ENCODE measurements around the gene PLB1.
"Not testable (repeated sequence)": the region's sequence is repeated elsewhere in the genome, so short reads cannot be mapped to it uniquely, and the experiment has no call there.

Gene PLB1

DNA sequence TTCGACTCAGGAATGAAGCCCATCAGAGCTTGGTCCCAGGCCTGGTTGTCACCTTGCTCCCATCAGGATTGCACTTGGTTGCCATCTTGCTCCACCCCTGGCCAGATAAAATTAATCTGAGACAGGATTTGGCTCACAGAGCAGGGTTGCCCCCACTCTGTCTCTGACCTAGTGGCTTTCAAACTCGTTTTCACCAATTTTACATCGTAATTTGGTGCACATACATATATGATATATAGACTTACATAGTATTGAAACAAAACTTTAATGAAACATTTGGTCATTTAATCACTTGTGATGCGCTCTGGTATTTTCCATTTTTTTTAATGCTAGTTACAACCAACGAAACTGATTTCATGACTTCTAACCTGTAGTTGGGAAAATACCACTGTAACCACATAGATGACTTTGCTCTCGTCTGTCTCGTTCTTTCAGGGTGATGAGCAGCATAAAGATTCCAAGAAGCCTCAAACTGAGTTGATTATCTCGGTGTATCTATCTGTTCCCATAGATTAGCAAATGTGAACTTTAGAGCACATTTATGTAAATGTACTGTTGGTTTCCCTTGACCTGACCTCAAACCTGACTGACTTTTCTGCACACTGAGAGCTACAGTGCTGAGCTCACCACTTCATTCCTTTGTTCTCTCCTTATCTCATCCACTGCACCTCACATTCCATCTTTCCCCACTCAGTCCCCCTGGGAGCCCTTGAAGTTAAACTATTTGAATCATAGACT, 30.5 kb upstream of the PLB1 start:
- DNase-seq: no peak

DNA sequence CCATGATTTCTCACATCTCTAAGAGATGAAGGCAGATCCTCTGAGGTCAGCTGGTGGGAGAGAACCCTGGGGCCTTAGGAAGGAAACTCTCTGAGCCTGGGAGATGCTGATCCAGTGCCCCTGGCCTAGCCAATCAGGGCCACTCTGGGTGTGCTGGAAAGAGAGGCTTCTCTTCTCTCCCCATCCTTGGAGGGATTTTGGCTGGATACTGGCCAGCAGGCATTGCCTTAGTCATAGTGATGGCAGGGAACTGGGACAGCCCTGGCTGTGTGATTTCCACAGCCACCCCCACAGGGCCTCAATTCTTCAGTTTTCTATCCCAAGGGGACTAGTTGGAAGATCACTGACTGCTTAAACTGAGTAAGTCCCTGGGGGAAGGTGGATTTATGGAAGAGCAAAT, 26.6 kb upstream of the PLB1 start:
- no peak for DNase-seq

DNA sequence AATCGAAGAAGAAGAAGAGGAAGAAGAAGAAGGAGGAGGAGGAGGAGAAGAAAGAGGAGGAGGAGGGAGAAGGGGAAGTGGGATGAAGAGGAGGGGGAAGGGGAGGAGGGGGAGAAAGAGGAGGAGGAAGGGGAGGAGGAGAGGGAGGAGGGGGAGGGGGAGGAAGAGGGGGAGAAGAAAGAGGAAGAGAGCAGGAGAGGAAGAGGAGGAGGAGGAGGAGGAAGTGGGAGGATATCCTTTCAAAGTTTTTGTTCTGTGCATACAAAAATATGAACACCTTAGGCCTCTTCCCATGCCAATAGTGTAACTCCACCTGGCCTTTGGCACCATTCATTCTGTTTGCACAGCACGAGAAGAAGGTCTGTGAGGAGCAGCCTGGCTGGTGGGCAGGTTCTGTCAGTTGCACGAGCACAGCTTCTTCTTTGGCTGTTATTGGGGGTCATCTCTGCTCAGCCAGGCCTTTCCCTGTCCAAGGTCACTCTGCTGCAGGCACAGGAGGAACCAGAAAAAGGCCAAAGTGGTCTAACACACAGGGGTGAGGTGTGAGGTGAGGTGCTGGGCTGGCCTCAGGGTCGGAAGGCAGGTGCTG, 25.8 kb upstream of the PLB1 start:
- no peak for DNase-seq

DNA sequence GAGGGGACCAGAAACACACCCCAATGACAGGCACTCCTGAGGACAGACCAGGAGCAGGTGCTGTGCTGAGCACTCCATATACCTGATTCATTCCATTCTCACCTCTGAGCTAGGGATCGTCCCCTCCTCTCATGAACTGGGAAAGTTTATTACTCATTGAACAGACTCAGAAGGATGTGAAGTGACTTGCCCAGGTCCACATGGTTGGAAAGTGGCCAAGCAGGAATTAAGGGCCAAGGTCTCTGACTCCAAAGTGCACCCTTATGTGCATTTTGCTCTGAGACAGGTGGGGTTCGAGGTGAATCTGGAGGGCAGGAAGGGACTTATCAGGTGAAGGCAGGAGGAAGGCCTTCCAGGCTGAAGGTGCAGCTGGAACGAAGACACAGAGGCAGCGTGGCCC, 25.1 kb upstream of the PLB1 start:
- DNase-seq: no peak

DNA sequence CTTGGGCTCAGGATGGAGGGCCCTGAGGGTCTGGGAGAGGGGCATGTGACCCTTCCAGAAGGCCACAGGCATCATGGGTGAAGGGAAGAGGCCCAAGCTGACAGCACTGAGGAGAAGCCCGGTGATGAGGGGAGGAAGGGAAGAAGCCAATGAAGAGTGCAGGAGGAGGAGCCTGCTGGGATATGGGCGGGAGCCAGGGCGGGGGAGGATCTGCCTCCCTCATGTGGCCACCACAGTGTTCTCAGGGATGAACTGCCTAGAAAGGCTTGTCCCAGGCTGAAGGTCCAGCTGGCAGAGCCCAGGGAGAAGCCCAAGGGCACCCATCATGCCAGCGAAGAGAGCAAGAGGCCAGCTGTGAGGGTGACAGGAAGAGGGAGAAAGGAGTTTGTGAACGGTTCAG, 24.6 kb upstream of the PLB1 start:
- peak; percentile 16 for DNase-seq

DNA sequence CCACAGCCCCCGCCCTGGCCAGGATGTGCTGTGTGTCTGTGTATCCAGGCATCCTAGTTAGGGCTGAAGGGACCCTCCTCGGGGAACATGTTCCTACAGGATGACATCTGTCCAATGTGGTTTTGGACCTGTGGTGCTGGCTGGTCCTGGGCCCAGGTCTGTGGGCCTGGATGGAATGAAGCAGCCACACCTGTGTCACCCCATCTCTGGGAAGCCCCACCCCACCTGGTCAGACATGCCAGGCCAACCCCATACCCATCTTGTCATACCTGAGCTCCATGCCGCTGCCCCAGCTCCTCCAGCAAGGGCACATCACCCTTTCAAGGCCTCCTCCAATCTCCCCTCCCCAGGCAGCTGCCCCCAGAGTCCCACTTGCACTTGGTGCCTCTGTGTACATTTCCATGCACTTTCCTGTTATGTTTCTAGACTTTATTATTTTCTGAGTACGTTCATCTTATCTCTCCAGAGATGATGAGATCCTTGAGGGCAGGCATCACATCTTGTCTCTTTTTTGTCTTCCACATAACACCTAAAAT, 24.1 kb upstream of the PLB1 start:
- no peak for DNase-seq

DNA sequence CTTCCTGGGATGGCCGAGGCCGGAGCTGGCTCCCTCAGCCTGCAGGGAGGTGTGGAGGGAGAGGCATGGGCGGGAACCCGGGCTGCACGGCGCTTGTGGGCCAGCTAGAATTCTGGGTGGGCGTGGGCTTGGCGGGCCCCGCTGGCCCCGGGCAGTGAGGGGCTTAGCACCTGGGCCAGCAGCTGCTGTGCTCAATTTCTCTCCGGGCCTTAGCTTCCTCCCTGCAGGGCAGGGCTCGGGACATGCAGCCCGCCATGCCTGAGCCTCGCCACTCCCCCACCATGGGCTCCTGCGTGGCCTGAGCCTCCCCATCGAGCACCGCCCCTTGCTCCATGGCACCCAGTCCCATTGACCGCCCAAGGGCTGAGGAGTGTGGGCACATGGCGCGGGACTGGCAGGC, 23.2 kb upstream of the PLB1 start:
- DNase-seq: not testable (repeated sequence)

DNA sequence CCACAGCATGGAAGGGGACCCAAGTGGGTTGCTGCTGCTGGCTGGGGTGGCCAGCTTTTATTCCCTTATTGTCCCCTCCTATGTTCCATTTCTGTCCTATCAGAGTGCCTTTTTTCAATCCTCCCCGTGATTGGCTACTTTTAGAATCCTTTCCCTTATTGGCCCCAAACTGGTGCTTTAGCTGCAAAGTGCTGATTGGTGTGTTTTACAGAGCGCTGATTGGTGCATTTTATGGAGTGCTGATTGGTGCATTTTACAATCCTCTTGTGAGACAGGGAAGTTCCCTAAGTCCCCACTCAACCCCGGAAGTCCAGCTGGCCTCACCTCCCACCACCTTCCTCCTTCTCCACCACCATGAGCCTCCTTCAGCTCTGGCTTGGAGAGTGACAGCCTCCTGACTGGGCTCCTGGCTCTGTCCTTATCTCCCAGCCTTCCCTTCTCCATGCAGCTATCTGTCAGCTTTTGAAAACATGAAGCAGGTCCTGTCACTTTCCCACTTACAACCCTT, 20.7 kb upstream of the PLB1 start:
- DNase-seq: no peak

DNA sequence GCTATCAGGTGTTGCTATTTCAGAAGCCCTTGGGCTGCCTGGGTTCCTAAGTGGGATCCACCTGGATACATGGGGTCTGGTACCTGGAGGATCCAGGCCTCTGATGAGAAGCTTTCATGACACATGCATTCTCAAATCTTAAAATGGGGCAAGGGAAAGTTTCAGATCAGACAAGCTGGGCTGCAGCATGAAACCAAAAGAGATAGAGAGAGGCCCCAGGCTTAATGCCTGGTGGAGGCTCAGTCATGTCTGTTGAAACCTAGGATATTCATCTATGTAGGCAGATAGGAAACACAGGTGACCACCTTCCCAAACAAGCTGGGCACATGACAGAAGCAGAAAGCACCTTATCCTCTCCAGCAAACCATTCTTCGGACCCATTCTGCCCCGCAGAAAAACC, 18.8 kb upstream of the PLB1 start:
- no peak for DNase-seq

DNA sequence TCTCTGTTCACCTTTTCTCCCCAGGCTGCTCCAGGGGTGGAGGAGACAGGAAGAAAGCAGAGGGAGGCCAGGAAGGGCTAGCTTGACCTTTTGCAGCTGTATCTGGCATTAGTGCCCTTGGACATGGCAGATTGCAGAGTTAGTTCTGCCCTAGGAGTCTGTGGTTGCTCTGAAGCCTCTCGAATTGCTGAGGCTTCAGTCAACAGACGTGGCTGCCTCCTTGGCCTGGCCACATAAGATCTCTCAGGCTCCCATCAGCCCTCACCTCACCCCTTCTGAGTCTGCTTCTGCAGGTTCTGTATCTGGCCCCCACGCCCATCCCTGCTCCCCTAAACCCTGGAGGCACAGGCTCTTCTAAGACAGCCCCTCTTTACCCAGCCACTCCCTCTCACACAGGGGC, 18.2 kb upstream of the PLB1 start:
- no peak for DNase-seq

DNA sequence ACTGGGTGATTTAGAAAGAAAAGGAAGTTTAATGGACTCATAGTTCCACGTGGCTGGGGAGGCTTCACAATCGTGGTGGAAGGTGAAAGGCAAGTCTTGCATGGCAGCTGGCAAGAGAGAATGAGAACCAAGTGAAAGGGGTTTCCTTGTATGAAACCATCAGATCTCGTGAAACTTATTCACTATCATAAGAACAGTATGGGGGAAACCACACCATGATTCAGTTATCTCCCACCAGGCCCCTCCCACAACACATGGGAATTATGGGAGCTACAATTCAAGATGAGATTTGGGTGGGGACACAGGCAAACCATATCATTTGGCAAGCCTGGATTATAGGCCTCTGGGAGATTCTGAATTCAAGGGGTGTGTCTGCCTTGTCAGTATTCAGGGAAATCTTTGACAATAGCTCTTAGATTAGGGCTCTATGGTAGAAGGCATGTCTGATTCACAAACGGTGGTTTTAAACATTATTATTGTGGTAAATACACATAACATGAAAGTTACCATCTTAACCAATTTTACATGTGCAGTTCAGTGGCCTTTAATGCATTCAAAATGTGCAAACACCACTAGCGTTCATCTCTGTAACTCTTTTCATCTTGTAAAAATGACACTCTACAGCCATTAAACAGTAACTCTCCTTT, 15.3 kb upstream of the PLB1 start:
- no peak for DNase-seq

DNA sequence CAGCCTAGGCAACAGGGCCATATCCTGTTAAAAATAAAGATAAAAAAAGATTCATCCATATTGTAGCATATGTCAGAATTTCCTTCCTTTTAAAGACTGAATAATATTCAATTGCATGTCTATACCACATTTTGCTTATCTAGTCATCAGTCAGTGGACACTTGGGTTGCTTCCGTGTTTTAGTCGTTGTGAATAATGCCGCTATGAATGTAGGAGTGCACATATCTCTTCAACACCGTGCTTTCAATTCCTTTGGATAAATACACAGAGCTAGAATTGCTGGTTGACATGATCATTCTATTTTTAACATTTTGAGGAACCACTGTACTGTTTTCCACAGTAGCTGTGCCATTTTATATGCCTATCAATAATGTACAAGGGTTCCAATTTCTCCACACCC, 14.0 kb upstream of the PLB1 start:
- no peak for DNase-seq

DNA sequence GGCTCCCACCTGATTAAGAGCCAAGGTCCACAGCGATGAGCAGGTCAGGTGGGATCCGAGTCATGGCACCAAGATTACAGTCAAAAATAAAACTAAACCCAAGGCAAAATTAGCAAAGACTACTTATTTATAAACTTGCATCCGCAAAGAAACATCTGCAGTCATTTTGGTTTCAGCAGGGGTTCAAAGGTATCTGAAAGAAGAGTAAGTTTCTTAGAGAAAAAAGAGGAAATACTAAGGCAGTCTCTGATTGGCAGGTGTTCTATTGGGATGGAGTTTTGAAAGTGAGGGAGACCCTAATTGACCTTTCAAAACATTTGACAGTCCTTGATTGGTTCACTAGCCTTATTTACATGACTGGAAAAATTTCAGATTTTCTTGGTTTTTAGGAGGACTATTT, 11.0 kb upstream of the PLB1 start:
- DNase-seq: no peak

DNA sequence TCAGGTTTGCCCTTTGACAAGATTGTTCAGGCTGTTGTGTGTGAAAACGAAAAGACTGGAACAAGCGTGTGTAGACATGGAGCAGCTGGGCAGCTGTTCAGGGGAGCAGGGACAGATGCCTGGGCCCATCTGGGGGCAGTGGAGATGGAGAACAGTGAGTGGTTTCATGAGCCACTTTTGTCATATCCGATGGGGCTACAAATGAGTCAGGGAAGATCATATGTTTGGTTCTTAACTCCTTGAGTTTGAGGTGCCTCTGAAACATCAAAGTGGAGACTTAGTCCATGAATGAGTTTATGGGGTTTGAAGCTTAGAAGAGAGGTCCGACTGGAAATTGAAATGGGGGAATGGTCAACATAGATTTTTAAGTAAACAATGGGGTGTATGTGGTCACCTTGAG, 9.3 kb upstream of the PLB1 start:
- no peak for DNase-seq

DNA sequence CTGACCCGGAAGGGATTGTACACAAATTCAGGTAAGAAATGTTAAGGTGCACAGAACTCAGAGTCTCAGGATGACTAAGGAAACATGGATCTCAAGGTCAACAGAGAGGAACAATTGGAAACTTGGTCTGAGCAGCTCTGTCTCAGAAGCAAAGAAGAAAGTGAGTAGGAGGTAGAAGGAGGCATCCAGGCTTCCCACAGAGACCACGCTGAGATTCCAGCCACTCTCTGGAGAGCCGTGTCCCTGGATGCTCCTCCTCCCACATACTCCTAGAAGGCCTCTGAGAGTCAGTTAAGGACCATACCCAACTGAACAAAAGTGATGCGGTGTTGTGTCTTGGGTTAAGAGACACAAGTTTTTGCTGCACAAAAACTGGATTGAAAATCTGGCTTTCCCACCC, 8.6 kb upstream of the PLB1 start:
- DNase-seq: no peak

DNA sequence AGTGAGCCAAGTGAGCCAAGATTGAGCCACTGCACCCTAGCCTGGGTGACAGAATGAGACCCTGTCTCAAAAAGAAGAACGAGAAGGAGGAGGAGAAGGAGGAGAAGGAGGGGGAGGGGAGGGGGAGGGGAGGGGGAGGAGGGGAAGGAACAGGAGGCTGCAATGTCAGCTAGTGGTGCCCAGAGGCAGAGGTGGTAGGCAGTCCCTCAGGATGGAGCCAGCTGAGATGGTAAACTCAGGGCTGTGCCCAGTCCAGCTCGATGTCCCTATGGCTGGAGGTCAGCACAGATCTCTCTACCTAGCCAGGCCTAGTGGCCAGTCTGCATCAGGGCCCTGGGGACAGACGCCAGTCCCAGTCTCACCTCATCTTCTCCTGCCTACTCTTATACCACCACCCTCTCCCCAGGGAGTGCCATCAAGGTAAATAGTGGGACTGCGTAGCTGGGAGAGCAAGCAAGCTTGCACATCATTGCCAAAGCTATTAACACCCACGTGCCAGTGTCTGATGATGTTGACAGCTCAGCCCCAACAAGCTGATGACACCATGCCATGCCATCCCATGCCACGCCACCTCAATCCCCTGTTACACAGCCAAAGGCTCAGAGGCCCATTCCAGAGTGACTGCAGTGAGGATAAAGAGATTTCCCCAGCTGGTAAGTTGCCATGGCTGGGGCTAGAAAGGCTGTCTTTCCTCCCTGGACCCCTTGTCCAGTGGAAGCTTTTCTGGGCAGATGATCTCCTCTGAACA, 7.6 kb upstream of the PLB1 start:
- peak; percentile 62 for DNase-seq

DNA sequence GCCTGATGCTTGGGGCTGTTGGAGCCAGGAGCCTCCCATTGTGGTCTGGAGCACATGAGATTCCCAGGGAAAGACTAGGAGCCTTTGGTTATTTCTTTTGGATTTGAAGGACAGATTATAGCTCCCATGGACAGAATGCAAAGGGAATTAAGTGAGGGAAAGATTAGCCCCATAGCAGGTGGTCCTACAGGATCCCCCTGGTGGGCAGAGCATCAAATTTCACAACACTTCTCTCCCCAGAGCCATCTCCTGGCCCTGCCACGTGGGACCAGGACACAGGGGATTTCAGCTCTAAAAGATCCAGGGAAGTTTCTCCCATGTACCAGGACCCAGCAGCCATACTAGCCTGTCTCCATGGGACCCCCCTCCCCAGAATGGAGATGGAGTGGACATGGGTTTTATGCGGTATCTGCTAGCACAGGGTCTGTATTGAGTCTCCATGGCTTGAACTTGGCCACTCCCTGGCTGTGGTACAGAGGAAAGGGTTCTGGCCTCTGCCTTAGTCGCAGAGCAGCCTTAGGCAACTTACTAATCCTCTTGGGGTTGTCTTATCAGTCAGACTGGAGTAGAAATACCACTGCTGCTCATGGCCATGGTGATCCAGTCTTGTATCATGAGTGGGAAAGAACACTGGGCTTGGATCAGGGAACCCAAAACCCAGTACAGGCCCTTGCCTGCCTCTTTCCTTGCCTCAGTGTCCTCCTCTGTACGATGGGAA, 6.8 kb upstream of the PLB1 start:
- peak; percentile 84 for DNase-seq

DNA sequence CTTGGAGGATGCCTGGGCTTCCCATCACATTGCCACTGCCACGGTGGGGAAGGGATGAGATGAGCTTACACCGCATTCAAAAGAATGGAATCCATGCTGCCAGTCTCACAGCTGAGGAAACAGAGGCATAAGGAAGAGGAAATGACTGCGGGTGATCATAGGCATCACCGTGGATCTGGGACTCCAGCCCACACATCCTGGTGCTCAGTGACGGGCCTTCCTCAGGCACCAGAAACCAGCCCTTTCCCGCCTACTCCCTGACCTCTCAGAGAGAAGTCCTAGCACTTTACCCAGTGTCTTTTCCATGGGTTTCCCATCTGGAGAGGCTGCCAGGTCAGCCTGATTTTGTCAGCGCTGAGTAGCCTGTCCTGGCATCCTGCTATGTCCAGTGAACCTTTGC, 5.3 kb upstream of the PLB1 start:
- DNase-seq: no peak

DNA sequence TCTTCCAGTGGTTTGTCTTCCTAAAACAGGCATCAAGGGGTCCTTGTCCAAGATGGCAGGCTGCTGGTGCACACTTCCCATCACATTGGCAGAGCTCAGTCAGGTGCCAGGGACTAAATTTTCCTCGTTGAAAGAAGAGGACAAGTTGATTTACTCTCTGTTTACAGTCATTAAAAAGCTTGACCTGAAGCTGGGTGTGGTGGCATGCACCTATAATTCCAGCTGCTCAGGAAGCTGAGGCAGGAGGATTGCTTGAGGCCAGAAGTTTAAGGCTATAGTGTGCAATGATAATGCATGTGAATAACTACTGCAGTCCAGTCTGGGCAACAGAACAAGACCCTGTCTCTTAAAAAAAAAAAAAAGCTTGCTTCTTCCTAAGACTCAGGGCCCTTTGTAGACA, 3.6 kb upstream of the PLB1 start:
- DNase-seq: no peak

DNA sequence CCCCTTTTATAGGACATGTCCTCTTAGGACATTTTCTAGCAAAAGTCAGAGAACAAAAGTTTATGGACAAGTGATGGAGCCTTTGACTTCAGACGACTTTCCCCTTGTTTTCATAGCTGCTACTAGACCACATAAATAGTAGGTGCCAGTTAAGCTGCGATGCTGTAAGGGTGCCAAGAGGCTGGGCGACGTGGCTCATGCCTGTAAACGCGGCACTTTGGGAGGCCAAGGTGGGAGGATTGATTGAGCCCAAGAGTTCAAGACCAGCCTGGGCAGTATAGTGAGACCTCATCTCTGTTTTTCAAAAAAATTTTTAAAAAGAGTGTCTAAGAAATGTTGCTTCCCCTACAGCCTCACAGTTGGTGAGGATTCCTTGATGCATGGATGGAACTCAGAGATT, 2.2 kb upstream of the PLB1 start:
- no peak for DNase-seq

DNA sequence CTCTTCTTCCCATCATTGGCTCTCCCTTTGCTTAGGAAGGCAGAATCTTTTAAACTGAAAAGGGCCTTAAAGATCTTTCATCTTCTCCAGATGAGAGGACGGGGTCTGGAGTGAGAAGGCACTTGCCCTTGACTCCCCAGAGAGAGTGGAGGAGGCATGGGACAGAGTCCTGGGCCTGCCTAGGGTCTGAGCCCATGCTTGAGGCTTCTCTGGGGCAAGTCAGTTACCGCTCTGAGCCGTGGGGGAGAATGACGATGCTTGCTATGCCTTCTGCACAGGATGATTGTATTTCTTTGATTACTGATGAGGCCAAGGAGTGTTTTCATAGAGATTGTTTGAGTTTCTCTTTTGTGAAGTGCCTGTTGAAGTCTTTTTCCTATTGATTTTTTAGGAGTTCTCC, 921 bp downstream of the PLB1 start:
- DNase-seq: no peak

DNA sequence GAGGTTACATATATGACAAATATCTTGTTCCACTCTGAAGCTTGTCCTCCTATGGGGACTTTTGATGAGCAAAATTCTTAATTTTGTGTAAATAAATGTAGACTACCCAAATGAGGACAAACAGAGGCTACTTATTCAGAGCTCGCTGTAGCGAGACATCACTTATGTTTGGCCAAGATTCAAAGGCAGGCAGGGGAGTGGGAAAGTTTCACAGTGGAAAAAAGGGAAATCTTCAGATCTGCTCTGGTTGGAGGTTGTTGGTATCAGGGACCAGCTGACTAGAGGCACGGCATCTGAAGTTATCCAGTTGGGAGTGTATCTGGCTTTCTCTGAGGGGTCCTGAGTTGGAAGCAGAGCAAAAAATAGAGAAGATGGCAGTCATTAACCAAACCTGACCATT, 1.3 kb downstream of the PLB1 start:
- no peak for DNase-seq

DNA sequence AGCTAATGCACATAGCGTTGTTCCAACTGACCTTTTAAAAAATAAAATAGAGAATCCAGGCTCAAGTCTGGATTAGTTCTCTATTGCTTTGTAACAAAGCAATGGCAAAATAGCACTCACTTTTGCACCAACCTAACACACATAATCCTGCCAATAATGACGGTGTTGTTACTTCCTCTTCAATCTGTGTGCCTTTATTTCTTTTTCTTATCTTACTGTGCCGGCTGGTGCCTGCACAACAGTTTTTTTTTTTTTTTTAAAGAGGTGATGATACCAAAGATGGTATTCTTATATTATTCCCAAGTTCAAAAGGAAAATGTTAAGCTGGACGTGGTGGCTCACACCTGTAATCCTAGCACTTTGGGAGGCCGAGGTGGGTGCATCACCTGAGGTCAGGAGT, 3.4 kb downstream of the PLB1 start:
- DNase-seq: no peak
